SU-DHL-6 (cell line): ENCODE data around the gene VTCN1.

Experiments used
- H2AFZ ChIP-seq: fragments of 200-600 bp; sonication (generic); 2 replicates; pipeline ENCODE4 v1.6.1; 2014; ENCODE audit warnings: low read depth, mild to moderate bottlenecking, moderate library complexity, mixed read lengths, antibody characterized with exemption, low read length; ENCODE audit not compliant: severe bottlenecking
- H3F3A ChIP-seq: fragments of 200-600 bp; shearing (Covaris generic); 2 replicates; pipeline ENCODE4 v1.6.0; 2016; ENCODE audit warnings: antibody characterized with exemption, mild to moderate bottlenecking; ENCODE audit not compliant: insufficient read depth
- H3K27ac ChIP-seq: fragments of 200-600 bp; sonication (generic); 2 replicates; pipeline ENCODE4 v1.5.1; 2016; ENCODE audit warnings: low read depth, mild to moderate bottlenecking, low read length, moderate library complexity, mixed read lengths
- H3K27me3 ChIP-seq: fragments of 200-600 bp; sonication (generic), shearing (Covaris generic); 2 replicates; pipeline ENCODE4 v1.6.0; 2014; ENCODE audit warnings: mild to moderate bottlenecking, low read length
- H3K36me3 ChIP-seq: fragments of 200-600 bp; sonication (generic); 2 replicates; pipeline ENCODE4 v1.6.1; 2014; ENCODE audit warnings: mild to moderate bottlenecking, low read length, mixed read lengths
- H3K4me2 ChIP-seq: fragments of 300-600, 200-600 bp; shearing (Covaris generic), sonication (generic); 2 replicates; pipeline ENCODE4 v1.6.0; 2014; ENCODE audit warnings: low read length, low read depth, mild to moderate bottlenecking; ENCODE audit not compliant: poor library complexity, severe bottlenecking
- H3K4me3 ChIP-seq: fragments of 200-600 bp; sonication (generic); 2 replicates; pipeline ENCODE4 v1.5.1; 2014; ENCODE audit warnings: antibody characterized with exemption, low read length, mild to moderate bottlenecking, mixed read lengths; ENCODE audit not compliant: insufficient read depth, poor library complexity, severe bottlenecking
- H3K79me2 ChIP-seq: fragments of 200-600 bp; sonication (generic); 2 replicates; pipeline ENCODE4 v1.6.1; 2014; ENCODE audit warnings: mild to moderate bottlenecking, low read length, moderate library complexity; ENCODE audit not compliant: insufficient read depth
- H3K9ac ChIP-seq: fragments of 200-600 bp; sonication (generic); 2 replicates; pipeline ENCODE4 v1.7.0; 2014; ENCODE audit warnings: mild to moderate bottlenecking, low read length
- H3K9me2 ChIP-seq: fragments of 200-600 bp; sonication (generic); replicated peaks from 2 replicates; pipeline ENCODE4 v1.6.1; 2014; ENCODE audit warnings: low read length; ENCODE audit not compliant: insufficient read depth
- H3K9me3 ChIP-seq: fragments of 200-600 bp; sonication (generic); 2 replicates; pipeline ENCODE4 v1.6.1; 2014; ENCODE audit warnings: low read length, mixed read lengths; ENCODE audit not compliant: insufficient read depth
- H4K20me1 ChIP-seq: fragments of 200-600 bp; sonication (generic); 2 replicates; pipeline ENCODE4 v1.6.1; 2014; ENCODE audit warnings: low read depth, mild to moderate bottlenecking, antibody characterized with exemption, low read length, moderate library complexity, mixed read lengths
- CTCF ChIP-seq: fragments of 200-600 bp; sonication (generic); IDR thresholded peaks from one replicate; pipeline ENCODE4 v1.5.1; 2017; ENCODE audit warnings: antibody characterized with exemption, mild to moderate bottlenecking, low read length, moderate library complexity; ENCODE audit not compliant: insufficient read depth, poor library complexity, severe bottlenecking
- EZH2phosphoT487 ChIP-seq: fragments of 200-600 bp; sonication (generic), shearing (Covaris generic); conservative IDR thresholded peaks from 2 replicates; pipeline ENCODE4 v1.6.1; 2018; ENCODE audit warnings: mild to moderate bottlenecking, antibody characterized with exemption, low read length, moderate library complexity, mixed read lengths

VTCN1 gene

DNA sequence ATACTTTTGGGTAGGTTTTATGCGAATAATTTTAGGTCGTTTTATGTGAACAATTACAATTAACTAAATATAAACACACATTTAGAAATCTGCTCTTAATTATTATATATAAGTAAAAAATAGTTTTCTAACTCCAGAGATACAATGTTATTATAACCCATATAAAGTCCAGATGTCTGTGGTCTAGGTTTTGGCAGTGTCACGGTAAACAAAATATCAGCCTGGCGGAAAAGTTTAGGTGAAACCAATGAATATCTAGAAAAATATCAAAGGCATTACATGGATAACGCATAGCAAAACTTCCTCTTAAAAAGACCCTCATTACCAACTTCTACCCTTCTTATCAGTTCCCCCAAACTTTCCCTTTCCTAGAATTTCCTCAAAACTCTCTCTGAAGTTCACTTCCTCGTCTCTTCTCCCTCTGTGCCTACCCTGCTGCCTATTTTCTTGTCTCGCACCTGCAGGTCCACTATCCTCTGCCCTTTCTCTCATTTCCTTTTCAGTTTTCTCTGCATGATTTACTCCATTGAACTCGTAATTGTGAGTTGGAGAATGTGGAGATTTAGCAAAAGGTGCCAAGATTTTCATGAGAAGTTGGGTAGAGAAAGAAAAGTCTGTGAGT, 21.8 kb downstream of the VTCN1 start:
- Histone ChIP-seq H3K27ac (no peak overlapping the region), H3F3A (no peaks in the 10 kb centered on the region), H3K27me3 (no peaks in the 10 kb centered on the region), H3K9me2 (no peaks in the 10 kb centered on the region), H3K36me3 (no peaks in the 10 kb centered on the region), H3K9me3 (no peaks in the 10 kb centered on the region), H3K4me2 (no peak overlapping the region), H3K9ac (no peak overlapping the region), H4K20me1 (no peaks in the 10 kb centered on the region), H2AFZ (no peak overlapping the region), H3K79me2 (no peaks in the 10 kb centered on the region), H3K4me3 (no peak overlapping the region)
- TF ChIP-seq CTCF (no peak), EZH2phosphoT487 (no peak)

DNA sequence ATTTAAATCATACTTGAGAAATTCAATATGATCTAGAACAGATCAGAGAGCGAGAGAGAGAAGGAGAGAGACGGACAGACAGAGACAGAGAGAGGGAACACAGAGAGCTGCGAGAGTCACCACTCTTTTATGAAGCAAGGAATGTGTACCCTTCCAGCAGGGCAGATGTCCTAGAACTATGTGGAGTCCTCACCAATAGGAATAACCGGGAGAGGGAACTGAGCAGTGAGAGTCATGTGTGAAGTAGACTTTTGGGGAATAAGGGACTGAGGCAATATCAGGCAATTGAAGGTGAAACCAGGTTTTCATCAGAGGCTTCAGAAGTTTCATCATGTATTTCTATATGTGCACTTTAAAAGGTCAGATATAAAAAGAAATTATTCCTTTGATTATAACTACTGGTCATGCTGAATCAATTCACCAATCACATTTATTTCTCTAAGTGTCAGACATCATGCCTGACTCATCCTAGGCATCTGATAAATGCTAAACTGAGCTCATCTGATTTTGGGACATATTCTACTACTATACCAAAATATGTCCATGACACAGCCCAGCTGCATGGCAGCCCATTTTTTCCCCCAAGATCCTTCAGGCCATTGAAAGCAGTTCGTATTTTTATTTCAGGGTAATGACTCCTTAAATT, 22.4 kb downstream of the VTCN1 start:
- Histone ChIP-seq H3K4me2 (no peak overlapping the region), H3K27ac (no peak overlapping the region), H4K20me1 (no peaks in the 10 kb centered on the region), H3K4me3 (no peak overlapping the region), H3K27me3 (no peaks in the 10 kb centered on the region), H3K9me3 (no peaks in the 10 kb centered on the region), H2AFZ (no peak overlapping the region), H3K9me2 (no peaks in the 10 kb centered on the region), H3F3A (no peaks in the 10 kb centered on the region), H3K36me3 (no peaks in the 10 kb centered on the region), H3K79me2 (no peaks in the 10 kb centered on the region), H3K9ac (no peak overlapping the region)
- TF ChIP-seq EZH2phosphoT487 (no peak), CTCF (no peak)

GRCh38 chr1:117183112-117183511, 27.6 kb downstream of the VTCN1 start:
- Histone ChIP-seq H2AFZ (no peak overlapping the region), H3F3A (no peaks in the 10 kb centered on the region), H4K20me1 (no peaks in the 10 kb centered on the region), H3K9me3 (no peaks in the 10 kb centered on the region), H3K27me3 (no peaks in the 10 kb centered on the region), H3K79me2 (no peaks in the 10 kb centered on the region), H3K9ac (no peak overlapping the region), H3K4me2 (no peak overlapping the region), H3K27ac (no peak overlapping the region), H3K9me2 (no peaks in the 10 kb centered on the region), H3K36me3 (no peaks in the 10 kb centered on the region), H3K4me3 (no peak overlapping the region)
- TF ChIP-seq CTCF = no peak
- TF ChIP-seq EZH2phosphoT487 = no peak
